Nephron (organoid): ENCODE results near the gene EBF4.

Experiments used
- H3K27ac Mint-ChIP-seq, 3 experiments: 2 replicates each; pipeline ENCODE4 v1.8.0; 2020; ENCODE audit warnings: mixed read lengths in 3 of 3, mild to moderate bottlenecking in 2 of 3, moderate library complexity in 1 of 3
- H3K27me3 Mint-ChIP-seq: 2 replicates; pipeline ENCODE4 v1.8.0; 2021; ENCODE audit warnings: low read depth, mild to moderate bottlenecking, moderate library complexity, mixed read lengths
- H3K36me3 Mint-ChIP-seq: 2 replicates; pipeline ENCODE4 v1.8.0; 2020; ENCODE audit warnings: low read depth, mixed read lengths
- H3K4me1 Mint-ChIP-seq: 2 replicates; pipeline ENCODE4 v1.8.0; 2020; ENCODE audit warnings: mixed read lengths
- H3K4me3 Mint-ChIP-seq, 3 experiments: 2 replicates each; pipeline ENCODE4 v1.8.0; 2020; ENCODE audit warnings: mild to moderate bottlenecking in 3 of 3, mixed read lengths in 3 of 3, moderate library complexity in 2 of 3
- H3K9me3 Mint-ChIP-seq: 2 replicates; pipeline ENCODE4 v1.8.0; 2020; ENCODE audit warnings: mixed read lengths
- TF ChIP-seq, protein P1 (sequence below), 3 experiments: fragments of 200-600 bp; sonication (generic); IDR thresholded peaks; one replicate each; pipeline ENCODE4 v1.5.0; 2021; ENCODE audit warnings: antibody characterized with exemption in 3 of 3; ENCODE audit not compliant: unreplicated experiment in 3 of 3

Gene EBF4

DNA sequence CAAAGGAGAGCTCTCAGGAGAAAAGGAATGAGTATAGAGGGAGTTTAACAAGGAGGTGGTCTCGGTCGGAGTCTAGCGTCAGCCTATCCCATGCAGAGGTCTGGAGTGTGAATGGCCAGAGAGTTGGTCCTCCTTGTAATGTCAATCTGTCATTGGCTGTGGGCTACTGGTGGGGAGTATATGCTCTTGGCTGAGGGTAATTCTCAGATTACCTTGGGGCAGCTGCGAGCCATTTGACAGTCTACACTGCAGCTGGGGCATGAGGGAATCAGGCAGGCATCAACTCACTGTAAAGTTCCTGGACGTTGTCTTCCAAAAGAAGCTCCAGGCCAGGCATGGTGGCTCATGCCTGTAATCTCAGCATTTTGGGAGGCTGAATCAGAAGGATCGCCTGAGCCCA is 48.1 kb downstream of the EBF4 start:
- Mint-ChIP-seq H3K4me1 (no peaks in the 10 kb centered on the region), H3K9me3 (no peaks in the 10 kb centered on the region), H3K36me3 (no peaks in the 10 kb centered on the region), H3K4me3 (no peak overlapping the region), H3K27ac (no peak overlapping the region), H3K27me3 (peaks cover 46% of the 10 kb centered on the region)
- TF ChIP-seq, protein P1, sequence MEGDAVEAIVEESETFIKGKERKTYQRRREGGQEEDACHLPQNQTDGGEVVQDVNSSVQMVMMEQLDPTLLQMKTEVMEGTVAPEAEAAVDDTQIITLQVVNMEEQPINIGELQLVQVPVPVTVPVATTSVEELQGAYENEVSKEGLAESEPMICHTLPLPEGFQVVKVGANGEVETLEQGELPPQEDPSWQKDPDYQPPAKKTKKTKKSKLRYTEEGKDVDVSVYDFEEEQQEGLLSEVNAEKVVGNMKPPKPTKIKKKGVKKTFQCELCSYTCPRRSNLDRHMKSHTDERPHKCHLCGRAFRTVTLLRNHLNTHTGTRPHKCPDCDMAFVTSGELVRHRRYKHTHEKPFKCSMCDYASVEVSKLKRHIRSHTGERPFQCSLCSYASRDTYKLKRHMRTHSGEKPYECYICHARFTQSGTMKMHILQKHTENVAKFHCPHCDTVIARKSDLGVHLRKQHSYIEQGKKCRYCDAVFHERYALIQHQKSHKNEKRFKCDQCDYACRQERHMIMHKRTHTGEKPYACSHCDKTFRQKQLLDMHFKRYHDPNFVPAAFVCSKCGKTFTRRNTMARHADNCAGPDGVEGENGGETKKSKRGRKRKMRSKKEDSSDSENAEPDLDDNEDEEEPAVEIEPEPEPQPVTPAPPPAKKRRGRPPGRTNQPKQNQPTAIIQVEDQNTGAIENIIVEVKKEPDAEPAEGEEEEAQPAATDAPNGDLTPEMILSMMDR (IDR thresholded peaks at IDR 0.05; ENCODE audit: unreplicated experiment in 3 of 3) = no peak

DNA sequence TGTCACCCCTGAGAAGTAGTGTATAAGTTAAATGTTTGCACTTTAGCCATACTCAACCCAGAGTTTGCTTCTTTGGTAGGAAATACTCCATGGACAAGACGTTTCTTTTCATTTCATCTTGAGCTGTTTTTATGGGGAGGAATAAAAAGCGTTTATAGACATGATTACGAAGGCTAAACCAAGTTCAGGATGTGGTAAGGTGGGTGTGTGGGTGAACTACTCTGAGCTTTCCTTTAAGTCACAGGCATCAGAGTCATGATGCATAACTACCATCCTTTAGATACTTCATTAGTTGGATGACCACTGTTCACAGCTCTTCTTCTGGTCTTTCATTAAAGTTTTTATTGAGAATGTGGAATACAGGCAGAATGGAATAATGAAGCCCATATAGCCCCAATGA is 48.9 kb downstream of the EBF4 start:
- H3K4me3 Mint-ChIP-seq = no peak overlapping the region
- no peak overlapping the region for H3K27ac Mint-ChIP-seq
- no peaks in the 10 kb centered on the region for H3K4me1 Mint-ChIP-seq
- H3K36me3 Mint-ChIP-seq = no peaks in the 10 kb centered on the region
- TF ChIP-seq, protein P1 (IDR thresholded peaks at IDR 0.05; ENCODE audit: unreplicated experiment in 3 of 3) = no peak
- peaks cover 52% of the 10 kb centered on the region for H3K27me3 Mint-ChIP-seq
- no peaks in the 10 kb centered on the region for H3K9me3 Mint-ChIP-seq

DNA sequence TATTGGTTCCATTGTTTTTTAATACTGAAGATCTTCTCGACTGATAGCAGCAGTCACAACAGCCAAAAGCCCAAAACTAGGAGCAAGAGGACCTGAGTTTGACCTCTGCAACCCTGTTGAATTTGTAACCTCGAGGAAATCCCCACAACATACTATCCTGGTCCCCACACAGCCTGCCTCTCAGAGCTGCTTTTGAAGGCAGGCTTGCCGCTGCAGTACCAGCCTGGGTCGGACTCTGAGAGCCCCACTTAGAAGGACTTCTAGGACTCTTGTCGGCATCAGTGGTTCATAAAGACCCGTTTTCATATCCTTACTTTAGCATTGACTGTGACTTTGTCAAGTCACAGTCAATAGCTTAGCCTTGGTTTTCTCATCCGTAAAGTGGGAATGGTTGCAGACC is 49.3 kb downstream of the EBF4 start:
- no peaks in the 10 kb centered on the region for H3K9me3 Mint-ChIP-seq
- no peaks in the 10 kb centered on the region for H3K4me1 Mint-ChIP-seq
- peaks cover 56% of the 10 kb centered on the region for H3K27me3 Mint-ChIP-seq
- TF ChIP-seq, protein P1 (IDR thresholded peaks at IDR 0.05; ENCODE audit: unreplicated experiment in 3 of 3) = no peak
- H3K36me3 Mint-ChIP-seq = no peaks in the 10 kb centered on the region
- no peak overlapping the region for H3K4me3 Mint-ChIP-seq
- H3K27ac Mint-ChIP-seq = no peak overlapping the region

DNA sequence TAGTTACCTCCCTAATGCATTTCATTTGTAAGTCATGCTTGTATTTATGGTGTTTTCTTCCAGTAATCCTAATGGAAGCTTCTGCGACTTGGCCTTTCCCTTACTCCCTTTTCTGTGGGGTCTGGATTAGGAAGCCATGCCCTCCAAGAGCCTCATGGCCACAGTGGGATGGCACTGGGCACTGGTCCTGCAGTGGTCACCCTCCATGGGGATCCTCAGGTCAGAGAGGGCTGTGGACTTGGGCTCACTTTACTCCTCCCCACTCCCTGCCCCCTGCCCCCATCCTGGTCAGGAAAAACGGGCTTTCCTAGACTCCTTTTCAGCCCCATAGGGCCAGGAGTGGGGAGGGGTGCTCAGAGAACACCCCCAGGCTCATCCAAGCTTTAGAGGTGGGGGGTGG is 49.9 kb downstream of the EBF4 start:
- no peak overlapping the region for H3K27ac Mint-ChIP-seq

DNA sequence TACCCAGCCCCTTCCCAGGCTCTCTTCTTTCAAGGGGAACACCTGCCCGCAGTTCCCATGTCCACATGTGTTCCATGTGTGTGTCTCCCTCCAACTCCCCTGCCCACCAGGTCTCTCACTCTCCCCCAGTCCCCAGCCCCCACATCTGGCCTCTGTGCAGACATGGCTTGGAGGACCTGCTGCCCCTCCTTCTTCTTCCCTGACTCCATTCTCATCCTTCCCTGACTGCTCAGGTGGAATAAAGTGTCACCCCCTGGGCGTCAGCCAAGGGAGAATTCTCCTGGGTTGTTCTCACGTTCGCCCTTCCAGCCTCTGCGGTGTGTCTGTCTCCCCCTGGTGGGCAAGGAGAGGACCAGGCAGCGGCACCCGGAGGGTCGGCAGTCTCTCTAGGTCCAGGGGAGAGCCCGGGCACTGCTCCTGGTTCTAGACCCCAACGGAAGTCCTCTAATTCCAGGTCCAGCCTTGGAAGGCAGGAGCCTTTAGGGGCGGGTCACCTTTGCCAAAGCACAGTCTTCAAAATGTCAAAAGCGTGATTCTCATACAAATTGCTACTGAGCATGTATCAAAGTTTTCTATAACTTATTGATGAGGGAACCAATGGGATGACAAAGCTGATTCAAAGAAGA is 50.5 kb downstream of the EBF4 start:
- H3K4me1 Mint-ChIP-seq = no peaks in the 10 kb centered on the region
- H3K9me3 Mint-ChIP-seq = no peaks in the 10 kb centered on the region
- peaks cover 66% of the 10 kb centered on the region for H3K27me3 Mint-ChIP-seq
- TF ChIP-seq, protein P1 (IDR thresholded peaks at IDR 0.05; ENCODE audit: unreplicated experiment in 3 of 3) = peak; percentile 76 to 80 (median 78)
- no peak overlapping the region for H3K4me3 Mint-ChIP-seq
- no peak overlapping the region for H3K27ac Mint-ChIP-seq
- H3K36me3 Mint-ChIP-seq = no peaks in the 10 kb centered on the region

More for the DNA sequence above, 49.9 kb downstream of the EBF4 start:
- H3K4me1 Mint-ChIP-seq = no peaks in the 10 kb centered on the region
- H3K36me3 Mint-ChIP-seq = no peaks in the 10 kb centered on the region
- TF ChIP-seq, protein P1 (IDR thresholded peaks at IDR 0.05; ENCODE audit: unreplicated experiment in 3 of 3) = no peak
- H3K27me3 Mint-ChIP-seq = peaks cover 62% of the 10 kb centered on the region
- H3K4me3 Mint-ChIP-seq = no peak overlapping the region
- no peaks in the 10 kb centered on the region for H3K9me3 Mint-ChIP-seq
